Gastrocnemius medialis (tissue), 4 donors: ENCODE measurements around the gene FGA.

Experiments used
- CTCF ChIP-seq, 5 experiments: fragments of 450-650 bp in 3 of 5; fragments of 200-600 bp in 2 of 5; sonication (generic) in 2 of 5; IDR thresholded peaks in 4 of 5; conservative IDR thresholded peaks in 1 of 5; 1 replicate in 4 of 5; 2 replicates in 1 of 5; pipeline ENCODE4 v1.5.1; 2016 to 2019; ENCODE audit warnings: antibody characterized with exemption in 5 of 5, mild to moderate bottlenecking in 3 of 5, moderate library complexity in 3 of 5
- POLR2A ChIP-seq, 2 donors: fragments of 450-650 bp; IDR thresholded peaks; one replicate each; pipeline ENCODE4 v1.6.1; 2017; ENCODE audit warnings: antibody characterized with exemption in 2 of 2, mild to moderate bottlenecking in 2 of 2, moderate library complexity in 2 of 2

- no peak for TF ChIP-seq CTCF (IDR thresholded peaks at IDR 0.05 in 4 of 5, conservative IDR thresholded peaks at IDR 0.05 in 1 of 5)
- TF ChIP-seq POLR2A (IDR thresholded peaks at IDR 0.05) = no peak
Measured at GRCh38 chr4:154583677-154584076, 6.9 kb downstream of the FGA start.
